Measurements from ENCODE around the gene KLHL6.
"Not testable (repeated sequence)": the region's sequence is repeated elsewhere in the genome, so short reads cannot be mapped to it uniquely, and the experiment has no call there.

DNA sequence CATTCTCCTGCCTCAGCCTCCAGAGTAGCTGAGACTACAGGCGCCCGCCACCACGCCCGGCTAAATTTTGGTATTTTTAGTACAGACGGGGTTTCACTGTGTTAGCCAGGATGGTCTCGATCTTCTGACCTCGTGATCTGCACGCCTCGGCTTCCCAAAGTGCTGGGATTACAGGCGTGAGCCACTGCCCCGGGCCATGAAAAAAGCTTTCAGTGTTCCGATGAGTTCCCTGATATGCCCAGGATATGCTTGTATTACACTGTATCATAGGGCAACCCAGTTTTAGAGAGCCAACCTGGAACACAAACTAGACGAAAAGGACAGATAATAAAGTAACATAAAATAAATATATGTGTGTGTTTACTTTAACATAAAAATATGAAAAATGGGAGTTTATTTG, 89.8 kb downstream of the KLHL6 start:
- TF ChIP-seq, protein P1, sequence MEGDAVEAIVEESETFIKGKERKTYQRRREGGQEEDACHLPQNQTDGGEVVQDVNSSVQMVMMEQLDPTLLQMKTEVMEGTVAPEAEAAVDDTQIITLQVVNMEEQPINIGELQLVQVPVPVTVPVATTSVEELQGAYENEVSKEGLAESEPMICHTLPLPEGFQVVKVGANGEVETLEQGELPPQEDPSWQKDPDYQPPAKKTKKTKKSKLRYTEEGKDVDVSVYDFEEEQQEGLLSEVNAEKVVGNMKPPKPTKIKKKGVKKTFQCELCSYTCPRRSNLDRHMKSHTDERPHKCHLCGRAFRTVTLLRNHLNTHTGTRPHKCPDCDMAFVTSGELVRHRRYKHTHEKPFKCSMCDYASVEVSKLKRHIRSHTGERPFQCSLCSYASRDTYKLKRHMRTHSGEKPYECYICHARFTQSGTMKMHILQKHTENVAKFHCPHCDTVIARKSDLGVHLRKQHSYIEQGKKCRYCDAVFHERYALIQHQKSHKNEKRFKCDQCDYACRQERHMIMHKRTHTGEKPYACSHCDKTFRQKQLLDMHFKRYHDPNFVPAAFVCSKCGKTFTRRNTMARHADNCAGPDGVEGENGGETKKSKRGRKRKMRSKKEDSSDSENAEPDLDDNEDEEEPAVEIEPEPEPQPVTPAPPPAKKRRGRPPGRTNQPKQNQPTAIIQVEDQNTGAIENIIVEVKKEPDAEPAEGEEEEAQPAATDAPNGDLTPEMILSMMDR (IDR thresholded peaks at IDR 0.05) = not testable (repeated sequence)
- TF ChIP-seq MXI1 (IDR thresholded peaks at IDR 0.05; ENCODE audit: low read depth, low read length) = not testable (repeated sequence)

Data from SK-N-SH (cell line).